K562 (cell line): ENCODE results near the gene OR2V2. TPM values are rescaled to one million over a fixed set of nuclear protein-coding genes. Genes with fewer than 3 reads are reported as not detected.
A peak's percentile ranks its signal among the peaks of the same experiment; 100 is the strongest.

Experiments
- polyA plus RNA-seq, 8 experiments: library from polyadenylated mRNA; depleted of rRNA in 4 of 8; stranded (reverse) in 5 of 8; unstranded in 3 of 8; fragments of >200 nt; fragmentation: Nextera tagmentation in 2 of 8; fragmentation: Illumina TruSeq in 1 of 8; extraction: Ambion mirVana in 2 of 8; extraction: Trizol in 1 of 8; gene quantifications; 2 replicates each; pipeline versions ENCODE4 v1.2.1 to v1.2.3, GENCODE V29; 2011 to 2014; ENCODE audit warnings: inconsistent platforms in 1 of 8, missing spikeins in 1 of 8
- total RNA-seq, 7 experiments: library from RNA; depleted of rRNA in 6 of 7; stranded (reverse); fragments of >200 nt in 6 of 7; fragmentation: Illumina TruSeq in 2 of 7; extraction: Trizol in 2 of 7; gene quantifications; 2 replicates each; pipeline versions ENCODE4 v1.2.1 to v1.2.3, GENCODE V29; 2011 to 2021; ENCODE audit warnings: low replicate concordance in 1 of 7
- TF ChIP-seq, protein P1 (sequence below): fragments of 450-650 bp; IDR thresholded peaks from 2 replicates; pipeline ENCODE4 v1.6.1; 2016; ENCODE audit warnings: mild to moderate bottlenecking, moderate library complexity

OR2V2 gene
- total and polyA plus RNA-seq, 9 of the 15 experiments (the other 6 are each of a cell fraction or from before 2014, with no cell fraction given), result 0.01 TPM; not detected in 8

DNA sequence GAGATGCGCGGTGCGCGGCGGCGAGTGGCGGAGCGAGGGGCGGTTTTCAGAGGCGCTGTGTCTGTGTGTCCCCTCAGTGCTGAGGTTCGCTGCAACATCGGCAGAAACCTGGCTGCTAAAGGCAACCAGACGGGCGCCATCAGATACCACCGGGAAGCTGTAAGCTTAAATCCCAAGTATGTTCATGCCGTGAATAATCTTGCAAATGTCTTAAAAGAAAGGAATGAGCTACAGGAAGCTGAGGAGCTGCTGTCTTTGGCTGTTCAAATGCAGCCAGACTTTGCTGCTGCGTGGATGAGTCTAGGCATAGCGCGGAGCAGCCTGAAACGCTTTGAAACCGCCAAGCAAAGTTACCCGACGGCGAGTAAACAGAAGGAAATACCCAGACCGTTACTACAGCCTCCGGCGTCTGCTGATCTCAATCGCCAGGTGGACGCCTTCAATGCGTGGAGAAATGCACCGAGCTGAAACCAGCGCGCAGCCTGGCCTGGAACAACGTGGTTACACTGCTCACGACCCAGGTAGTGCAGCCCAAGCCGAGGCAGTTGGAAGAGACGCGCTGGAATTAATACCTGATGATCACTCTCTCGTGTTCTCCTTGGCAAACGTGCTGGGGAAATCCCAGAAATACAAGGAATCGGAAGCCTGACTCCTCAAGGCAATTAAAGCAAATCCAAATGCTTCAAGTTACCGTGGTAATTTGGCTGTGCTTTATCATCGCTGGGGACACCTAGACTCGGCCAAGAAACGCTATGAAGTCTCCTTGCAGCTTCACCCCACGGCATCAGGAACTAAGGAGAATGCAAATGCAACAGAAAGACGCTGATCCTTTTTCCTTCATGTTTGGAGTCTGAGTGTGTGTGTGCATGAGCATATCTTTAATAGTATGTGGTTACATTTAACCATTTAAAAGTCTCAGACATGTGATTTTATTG, 32.3 kb upstream of the OR2V2 start (continued):
- TF ChIP-seq, protein P1, sequence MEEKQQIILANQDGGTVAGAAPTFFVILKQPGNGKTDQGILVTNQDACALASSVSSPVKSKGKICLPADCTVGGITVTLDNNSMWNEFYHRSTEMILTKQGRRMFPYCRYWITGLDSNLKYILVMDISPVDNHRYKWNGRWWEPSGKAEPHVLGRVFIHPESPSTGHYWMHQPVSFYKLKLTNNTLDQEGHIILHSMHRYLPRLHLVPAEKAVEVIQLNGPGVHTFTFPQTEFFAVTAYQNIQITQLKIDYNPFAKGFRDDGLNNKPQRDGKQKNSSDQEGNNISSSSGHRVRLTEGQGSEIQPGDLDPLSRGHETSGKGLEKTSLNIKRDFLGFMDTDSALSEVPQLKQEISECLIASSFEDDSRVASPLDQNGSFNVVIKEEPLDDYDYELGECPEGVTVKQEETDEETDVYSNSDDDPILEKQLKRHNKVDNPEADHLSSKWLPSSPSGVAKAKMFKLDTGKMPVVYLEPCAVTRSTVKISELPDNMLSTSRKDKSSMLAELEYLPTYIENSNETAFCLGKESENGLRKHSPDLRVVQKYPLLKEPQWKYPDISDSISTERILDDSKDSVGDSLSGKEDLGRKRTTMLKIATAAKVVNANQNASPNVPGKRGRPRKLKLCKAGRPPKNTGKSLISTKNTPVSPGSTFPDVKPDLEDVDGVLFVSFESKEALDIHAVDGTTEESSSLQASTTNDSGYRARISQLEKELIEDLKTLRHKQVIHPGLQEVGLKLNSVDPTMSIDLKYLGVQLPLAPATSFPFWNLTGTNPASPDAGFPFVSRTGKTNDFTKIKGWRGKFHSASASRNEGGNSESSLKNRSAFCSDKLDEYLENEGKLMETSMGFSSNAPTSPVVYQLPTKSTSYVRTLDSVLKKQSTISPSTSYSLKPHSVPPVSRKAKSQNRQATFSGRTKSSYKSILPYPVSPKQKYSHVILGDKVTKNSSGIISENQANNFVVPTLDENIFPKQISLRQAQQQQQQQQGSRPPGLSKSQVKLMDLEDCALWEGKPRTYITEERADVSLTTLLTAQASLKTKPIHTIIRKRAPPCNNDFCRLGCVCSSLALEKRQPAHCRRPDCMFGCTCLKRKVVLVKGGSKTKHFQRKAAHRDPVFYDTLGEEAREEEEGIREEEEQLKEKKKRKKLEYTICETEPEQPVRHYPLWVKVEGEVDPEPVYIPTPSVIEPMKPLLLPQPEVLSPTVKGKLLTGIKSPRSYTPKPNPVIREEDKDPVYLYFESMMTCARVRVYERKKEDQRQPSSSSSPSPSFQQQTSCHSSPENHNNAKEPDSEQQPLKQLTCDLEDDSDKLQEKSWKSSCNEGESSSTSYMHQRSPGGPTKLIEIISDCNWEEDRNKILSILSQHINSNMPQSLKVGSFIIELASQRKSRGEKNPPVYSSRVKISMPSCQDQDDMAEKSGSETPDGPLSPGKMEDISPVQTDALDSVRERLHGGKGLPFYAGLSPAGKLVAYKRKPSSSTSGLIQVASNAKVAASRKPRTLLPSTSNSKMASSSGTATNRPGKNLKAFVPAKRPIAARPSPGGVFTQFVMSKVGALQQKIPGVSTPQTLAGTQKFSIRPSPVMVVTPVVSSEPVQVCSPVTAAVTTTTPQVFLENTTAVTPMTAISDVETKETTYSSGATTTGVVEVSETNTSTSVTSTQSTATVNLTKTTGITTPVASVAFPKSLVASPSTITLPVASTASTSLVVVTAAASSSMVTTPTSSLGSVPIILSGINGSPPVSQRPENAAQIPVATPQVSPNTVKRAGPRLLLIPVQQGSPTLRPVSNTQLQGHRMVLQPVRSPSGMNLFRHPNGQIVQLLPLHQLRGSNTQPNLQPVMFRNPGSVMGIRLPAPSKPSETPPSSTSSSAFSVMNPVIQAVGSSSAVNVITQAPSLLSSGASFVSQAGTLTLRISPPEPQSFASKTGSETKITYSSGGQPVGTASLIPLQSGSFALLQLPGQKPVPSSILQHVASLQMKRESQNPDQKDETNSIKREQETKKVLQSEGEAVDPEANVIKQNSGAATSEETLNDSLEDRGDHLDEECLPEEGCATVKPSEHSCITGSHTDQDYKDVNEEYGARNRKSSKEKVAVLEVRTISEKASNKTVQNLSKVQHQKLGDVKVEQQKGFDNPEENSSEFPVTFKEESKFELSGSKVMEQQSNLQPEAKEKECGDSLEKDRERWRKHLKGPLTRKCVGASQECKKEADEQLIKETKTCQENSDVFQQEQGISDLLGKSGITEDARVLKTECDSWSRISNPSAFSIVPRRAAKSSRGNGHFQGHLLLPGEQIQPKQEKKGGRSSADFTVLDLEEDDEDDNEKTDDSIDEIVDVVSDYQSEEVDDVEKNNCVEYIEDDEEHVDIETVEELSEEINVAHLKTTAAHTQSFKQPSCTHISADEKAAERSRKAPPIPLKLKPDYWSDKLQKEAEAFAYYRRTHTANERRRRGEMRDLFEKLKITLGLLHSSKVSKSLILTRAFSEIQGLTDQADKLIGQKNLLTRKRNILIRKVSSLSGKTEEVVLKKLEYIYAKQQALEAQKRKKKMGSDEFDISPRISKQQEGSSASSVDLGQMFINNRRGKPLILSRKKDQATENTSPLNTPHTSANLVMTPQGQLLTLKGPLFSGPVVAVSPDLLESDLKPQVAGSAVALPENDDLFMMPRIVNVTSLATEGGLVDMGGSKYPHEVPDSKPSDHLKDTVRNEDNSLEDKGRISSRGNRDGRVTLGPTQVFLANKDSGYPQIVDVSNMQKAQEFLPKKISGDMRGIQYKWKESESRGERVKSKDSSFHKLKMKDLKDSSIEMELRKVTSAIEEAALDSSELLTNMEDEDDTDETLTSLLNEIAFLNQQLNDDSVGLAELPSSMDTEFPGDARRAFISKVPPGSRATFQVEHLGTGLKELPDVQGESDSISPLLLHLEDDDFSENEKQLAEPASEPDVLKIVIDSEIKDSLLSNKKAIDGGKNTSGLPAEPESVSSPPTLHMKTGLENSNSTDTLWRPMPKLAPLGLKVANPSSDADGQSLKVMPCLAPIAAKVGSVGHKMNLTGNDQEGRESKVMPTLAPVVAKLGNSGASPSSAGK, result peak; percentile 62
